A549 (cell line): Measurements from ENCODE around the gene SRF. TPM values are rescaled to one million over a fixed set of nuclear protein-coding genes. Genes with fewer than 3 reads are reported as not detected.

Experiments
- ATAC-seq, 2 experiments: fragments of 200-7000 bp in 1 of 2; fragments of >200 bp in 1 of 2; cut with Nextera tagmentation in 1 of 2; cut with Tn5 transposase in 1 of 2; 3 replicates each; pipeline versions ENCODE4 v1.8.0 to v1.9.1; 2018 to 2020; ENCODE audit warnings: mild to moderate bottlenecking in 1 of 2, moderate library complexity in 1 of 2
- CTCF ChIA-PET: fragments of 300-600 bp; sonication (Branson Sonifier 250); formaldehyde crosslinking; extraction: SDS; loops from one replicate; lab custom pipeline; 2021; ENCODE audit warnings: antibody characterized with exemption, inconsistent platforms; lab: Yijun Ruan, JAX
- POLR2A ChIA-PET: fragments of 350-600 bp; formaldehyde crosslinking; extraction: SDS; loops from one replicate; lab custom pipeline; 2021; ENCODE audit warnings: antibody characterized with exemption, inconsistent platforms; lab: Yijun Ruan, JAX
- DNase-seq, 2 experiments: peaks; one replicate each; pipeline versions ENCODE4 v3.0.0 to v3.0.0-alpha.2; 2011 to 2016; ENCODE audit warnings: low read depth in 1 of 2, low spot score in 1 of 2
- FAIRE-seq: peaks from 2 replicates; lab custom pipeline; 2011; peaks lifted over from hg19 to GRCh38; lab: Jason Lieb, UNC
- H3K27ac ChIP-seq, 2 experiments: fragments of >200 bp; sonication (Bioruptor Twin); formaldehyde crosslinking; 3 replicates each; pipeline ENCODE4 v1.5.1; 2016 to 2017
- H3K4me1 ChIP-seq: fragments of >200 bp; sonication (Bioruptor Twin); formaldehyde crosslinking; 3 replicates; pipeline ENCODE4 v1.6.1; 2016
- H3K4me2 ChIP-seq: fragments of >200 bp; sonication (Bioruptor Twin); formaldehyde crosslinking; 3 replicates; pipeline ENCODE4 v1.6.1; 2016
- H3K4me3 ChIP-seq: fragments of >200 bp; sonication (Bioruptor Twin); formaldehyde crosslinking; 3 replicates; pipeline ENCODE4 v1.5.1; 2016
- H3K9me3 ChIP-seq: fragments of >200 bp; sonication (Bioruptor Twin); formaldehyde crosslinking; 3 replicates; pipeline ENCODE4 v1.6.1; 2016
- ATOH8 ChIP-seq: fragments of 250-450 bp; sonication (Bioruptor Pico); IDR thresholded peaks from 2 replicates; pipeline ENCODE4 v1.5.0; 2020; ENCODE audit warnings: low read depth, mild to moderate bottlenecking, moderate library complexity
- BHLHE40 ChIP-seq: IDR thresholded peaks from 2 replicates; pipeline ENCODE4 v1.6.1; 2012; ENCODE audit warnings: low read depth, low read length, inconsistent platforms
- CEBPB ChIP-seq, 2 experiments: fragments of >200 bp in 1 of 2; sonication (Bioruptor Twin) in 1 of 2; formaldehyde crosslinking in 1 of 2; IDR thresholded peaks; 2 replicates each; pipeline ENCODE4 v1.6.1; 2012 to 2016
- CHD4 ChIP-seq: fragments of 200-600 bp; sonication (generic); IDR thresholded peaks from 2 replicates; pipeline ENCODE4 v1.6.1; 2016; ENCODE audit warnings: antibody characterized with exemption, mild to moderate bottlenecking, borderline replicate concordance
- EHF ChIP-seq: fragments of 250-450 bp; sonication (Bioruptor Pico); IDR thresholded peaks from 2 replicates; pipeline ENCODE4 v1.5.0; 2020; ENCODE audit warnings: mild to moderate bottlenecking
- FOSB ChIP-seq: fragments of 250-450 bp; sonication (Bioruptor Pico); IDR thresholded peaks from 2 replicates; pipeline ENCODE4 v1.5.0; 2020; ENCODE audit warnings: mild to moderate bottlenecking, moderate library complexity
- FOSL2 ChIP-seq, 2 experiments: fragments of 450-650 bp in 1 of 2; fragments of >200 bp in 1 of 2; sonication (Bioruptor Twin) in 1 of 2; formaldehyde crosslinking; IDR thresholded peaks; 2 replicates each; pipeline versions ENCODE4 v1.5.0 to v1.6.1; 2016 to 2020; ENCODE audit warnings: mild to moderate bottlenecking in 1 of 2, moderate library complexity in 1 of 2
- FOXS1 ChIP-seq: fragments of 250-450 bp; sonication (Bioruptor Pico); IDR thresholded peaks from 2 replicates; pipeline ENCODE4 v1.5.0; 2020; ENCODE audit warnings: mild to moderate bottlenecking, moderate library complexity
- HDAC2 ChIP-seq: fragments of 200-600 bp; sonication (generic); IDR thresholded peaks from 2 replicates; pipeline ENCODE4 v1.6.1; 2016
- HEYL ChIP-seq: fragments of 250-450 bp; sonication (Bioruptor Pico); IDR thresholded peaks from 2 replicates; pipeline ENCODE4 v1.8.0; 2021; ENCODE audit warnings: mild to moderate bottlenecking, moderate library complexity
- HOXB13 ChIP-seq: fragments of 250-450 bp; sonication (Bioruptor Pico); IDR thresholded peaks from 2 replicates; pipeline ENCODE4 v1.5.0; 2020; ENCODE audit warnings: low read depth, mild to moderate bottlenecking, moderate library complexity
- JUN ChIP-seq, 2 experiments: fragments of >200 bp; sonication (Bioruptor Twin); formaldehyde crosslinking; IDR thresholded peaks; 2 replicates in 1 of 2; 3 replicates in 1 of 2; pipeline ENCODE4 v1.6.1; 2016 to 2017
- KDM1A ChIP-seq: fragments of 200-600 bp; sonication (generic); IDR thresholded peaks from 2 replicates; pipeline ENCODE4 v1.6.1; 2016; ENCODE audit warnings: low read depth, mild to moderate bottlenecking
- KDM5A ChIP-seq: fragments of 200-600 bp; sonication (generic); IDR thresholded peaks from 2 replicates; pipeline ENCODE4 v1.6.1; 2016; ENCODE audit warnings: antibody characterized with exemption, mild to moderate bottlenecking
- MAFK ChIP-seq: fragments of 450-650 bp; IDR thresholded peaks from 2 replicates; pipeline ENCODE4 v1.6.1; 2014; ENCODE audit not compliant: partially characterized antibody
- NFE2L2 ChIP-seq: fragments of 150-350 bp; conservative IDR thresholded peaks from 2 replicates; pipeline ENCODE4 v1.6.1; 2014; ENCODE audit warnings: low read length
- NPAS2 ChIP-seq: fragments of 250-450 bp; sonication (Bioruptor Pico); IDR thresholded peaks from 2 replicates; pipeline ENCODE4 v1.8.0; 2022; ENCODE audit warnings: mild to moderate bottlenecking, moderate library complexity, borderline replicate concordance
- NR3C1 ChIP-seq: fragments of >200 bp; sonication (Bioruptor Twin); formaldehyde crosslinking; IDR thresholded peaks from 3 replicates; pipeline ENCODE4 v1.6.1; 2017
- RCOR1 ChIP-seq: fragments of 150-350 bp; IDR thresholded peaks from 2 replicates; pipeline ENCODE4 v1.6.1; 2014; ENCODE audit warnings: antibody characterized with exemption, low read length, low read depth
- RFX5 ChIP-seq: fragments of 450-650 bp; IDR thresholded peaks from 2 replicates; pipeline ENCODE4 v1.7.1; 2014; ENCODE audit warnings: antibody characterized with exemption, mild to moderate bottlenecking, moderate library complexity
- RNF2 ChIP-seq: fragments of 200-600 bp; sonication (generic); IDR thresholded peaks from 2 replicates; pipeline ENCODE4 v1.6.1; 2016; ENCODE audit warnings: low read depth, mild to moderate bottlenecking, antibody characterized with exemption, moderate library complexity, borderline replicate concordance
- SMC3 ChIP-seq: fragments of >200 bp; sonication (Bioruptor Twin); formaldehyde crosslinking; IDR thresholded peaks from 3 replicates; pipeline ENCODE4 v1.6.1; 2018; ENCODE audit warnings: inconsistent platforms
- ZFP36 ChIP-seq: fragments of 450-650 bp; IDR thresholded peaks from 2 replicates; pipeline ENCODE4 v1.6.1; 2014; ENCODE audit warnings: borderline replicate concordance; ENCODE audit not compliant: partially characterized antibody
- ZNF302 ChIP-seq: fragments of 250-450 bp; sonication (Bioruptor Pico); IDR thresholded peaks from 2 replicates; pipeline ENCODE4 v1.9.0; 2021; ENCODE audit warnings: inconsistent platforms, mild to moderate bottlenecking, moderate library complexity
- ZSCAN20 ChIP-seq: fragments of 250-450 bp; sonication (Bioruptor Pico); IDR thresholded peaks from 2 replicates; pipeline ENCODE4 v1.8.0; 2022; ENCODE audit warnings: mild to moderate bottlenecking, moderate library complexity
- WGBS: methylation state at CpG from one replicate; pipeline ENCODE4 v1.1.6; 2017; ENCODE audit errors: missing lambda C conversion rate; 5-methylcytosine and 5-hydroxymethylcytosine counted together
- polyA plus RNA-seq, 4 experiments: library from polyadenylated mRNA; depleted of rRNA in 3 of 4; stranded (reverse); fragments of >200 nt; fragmentation: RNase III in 1 of 4; extraction: RNeasy Plus Mini Kit Qiagen cat#74134 plus additional on column Dnase treatment in 1 of 4; gene quantifications; 2 replicates in 3 of 4; 3 replicates in 1 of 4; pipeline ENCODE4 v1.2.3, GENCODE V29; 2011 to 2017
- TF ChIP-seq, protein P1 (sequence below): fragments of >200 bp; sonication (Bioruptor Twin); formaldehyde crosslinking; IDR thresholded peaks from 2 replicates; pipeline ENCODE4 v1.6.1; 2016
- TF ChIP-seq, protein P2 (sequence below): fragments of >200 bp; sonication (Bioruptor Twin); formaldehyde crosslinking; IDR thresholded peaks from 3 replicates; pipeline ENCODE4 v1.6.1; 2016

SRF gene
- polyA plus RNA-seq, 2 of the 4 experiments (the other 2 are of a cell fraction), result 14.0 to 16.7 TPM

DNA sequence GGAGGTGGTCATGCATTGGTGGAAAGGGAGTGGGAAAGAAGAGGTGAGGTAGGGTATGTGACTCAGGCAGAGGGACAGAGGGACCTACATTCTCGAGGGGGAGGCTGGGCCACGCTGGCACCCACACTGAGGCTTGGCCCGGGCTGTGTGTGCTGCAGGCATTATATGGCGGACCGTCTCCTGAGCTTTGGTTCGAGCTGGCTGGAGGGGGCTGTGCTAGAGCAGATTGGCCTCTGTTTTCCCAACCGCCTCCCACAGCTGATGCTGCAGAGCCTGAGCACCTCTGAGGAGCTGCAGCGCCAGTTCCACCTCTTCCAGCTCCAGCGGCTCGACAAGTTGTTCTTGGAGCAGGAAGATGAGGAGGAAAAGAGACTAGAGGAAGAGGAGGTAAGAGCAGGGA is 34.8 kb downstream of the SRF start (continued):
- TF ChIP-seq, protein P1, sequence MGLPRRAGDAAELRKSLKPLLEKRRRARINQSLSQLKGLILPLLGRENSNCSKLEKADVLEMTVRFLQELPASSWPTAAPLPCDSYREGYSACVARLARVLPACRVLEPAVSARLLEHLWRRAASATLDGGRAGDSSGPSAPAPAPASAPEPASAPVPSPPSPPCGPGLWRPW, result no peak
- TF ChIP-seq NFE2L2, result no peak
- no peak for TF ChIP-seq FOXS1 (CRISPR knock-in tag)
- TF ChIP-seq HDAC2, result no peak
- TF ChIP-seq FOSB (CRISPR knock-in tag), result no peak
- no peak for TF ChIP-seq RFX5
- TF ChIP-seq, all 56 proteins: peak for 0

GRCh38 chr6:43207286-43207685 is 36.2 kb downstream of the SRF start:
- ATAC-seq (no peak), FAIRE-seq (no peak)
- H3K9me3 ChIP-seq, result no peaks in the 10 kb centered on the region
- peaks cover 6% of the 10 kb centered on the region; the same call in 2 of the 3 replicates for H3K4me1 ChIP-seq
- WGBS, result 85% methylated on average over 2 of the region's 2 CpGs
- ChIA-PET POLR2A (no interaction called here), CTCF (no interaction called here)
- peak overlapping the region; percentile 1 to 22; a peak in 2 of 6 replicates for H3K27ac ChIP-seq
- TF ChIP-seq NPAS2 (no peak), MAFK (peak; percentile 89), NFE2L2 (peak; percentile 77)
- TF ChIP-seq, all 56 proteins: peak for 2
- no peak for DNase-seq
- Histone ChIP-seq H3K4me3 (no peak overlapping the region), H3K4me2 (no peak overlapping the region)

- no peak overlapping the region for H3K4me2 ChIP-seq
- H3K9me3 ChIP-seq, result no peaks in the 10 kb centered on the region
- no peak for FAIRE-seq
- H3K4me1 ChIP-seq, result peaks cover 6% of the 10 kb centered on the region; the same call in 2 of the 3 replicates
- ATAC-seq, result no peak
- no peak for DNase-seq
- H3K27ac ChIP-seq, result no peak overlapping the region
- no peak overlapping the region for H3K4me3 ChIP-seq
- TF ChIP-seq RFX5 (no peak), NFE2L2 (no peak), HEYL (CRISPR knock-in tag) (no peak), KDM5A (no peak), ATOH8 (no peak), FOSL2 (IDR thresholded peaks at IDR 0.05) (no peak), FOSL2 (CRISPR knock-in tag; IDR thresholded peaks at IDR 0.05) (no peak), BHLHE40 (no peak), NR3C1 (no peak), RCOR1 (no peak), SMC3 (no peak), HOXB13 (no peak)
- TF ChIP-seq, protein P1, result no peak
- TF ChIP-seq, protein P2, sequence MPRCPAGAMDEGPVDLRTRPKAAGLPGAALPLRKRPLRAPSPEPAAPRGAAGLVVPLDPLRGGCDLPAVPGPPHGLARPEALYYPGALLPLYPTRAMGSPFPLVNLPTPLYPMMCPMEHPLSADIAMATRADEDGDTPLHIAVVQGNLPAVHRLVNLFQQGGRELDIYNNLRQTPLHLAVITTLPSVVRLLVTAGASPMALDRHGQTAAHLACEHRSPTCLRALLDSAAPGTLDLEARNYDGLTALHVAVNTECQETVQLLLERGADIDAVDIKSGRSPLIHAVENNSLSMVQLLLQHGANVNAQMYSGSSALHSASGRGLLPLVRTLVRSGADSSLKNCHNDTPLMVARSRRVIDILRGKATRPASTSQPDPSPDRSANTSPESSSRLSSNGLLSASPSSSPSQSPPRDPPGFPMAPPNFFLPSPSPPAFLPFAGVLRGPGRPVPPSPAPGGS, result no peak
- ChIA-PET POLR2A (no interaction called here), CTCF (interaction anchor here (3.1 kb wide), 1 partner anchor 17 kb away, joined by 16 read pairs; the partner anchor contains the start of gene DNPH1)
- WGBS, result 74% methylated on average over 1 of the region's 1 CpG
These were observed 40.9 kb downstream of the SRF start for GRCh38 chr6:43211955-43212354.

- TF ChIP-seq FOSL2 (IDR thresholded peaks at IDR 0.05) (no peak), FOSL2 (CRISPR knock-in tag; IDR thresholded peaks at IDR 0.05) (no peak), KDM5A (no peak), JUN (IDR thresholded peaks at IDR 0.05) (no peak), ZSCAN20 (CRISPR knock-in tag) (no peak), FOXS1 (CRISPR knock-in tag) (no peak), EHF (CRISPR knock-in tag) (no peak), ZNF302 (CRISPR knock-in tag) (no peak), RNF2 (no peak), NR3C1 (no peak), KDM1A (no peak), SMC3 (no peak), CEBPB (IDR thresholded peaks at IDR 0.05) (no peak), CHD4 (no peak), ZFP36 (no peak)
- TF ChIP-seq, protein P1, result no peak
- ATAC-seq (no peak), DNase-seq (no peak), FAIRE-seq (no peak)
- CTCF ChIA-PET, result interaction anchor here (3.1 kb wide), 1 partner anchor 16 kb away, joined by 16 read pairs; the partner anchor contains the start of gene DNPH1
- POLR2A ChIA-PET, result no interaction called here
- H3K27ac ChIP-seq, result no peak overlapping the region
- H3K4me2 ChIP-seq, result no peak overlapping the region
- 87% methylated on average over 6 of the region's 11 CpGs for WGBS
- no peaks in the 10 kb centered on the region for H3K9me3 ChIP-seq
- no peak overlapping the region for H3K4me3 ChIP-seq
- no peaks in the 10 kb centered on the region for H3K4me1 ChIP-seq
These were observed 42.4 kb downstream of the SRF start for GRCh38 chr6:43213431-43213830.
